ENCODE measurements around the gene MGA. TPM values are rescaled to one million over a fixed set of nuclear protein-coding genes. Genes with fewer than 3 reads are reported as not detected.

The MGA gene
- total RNA-seq, 1 donor from 2014 or later = 43.1 TPM

DNA sequence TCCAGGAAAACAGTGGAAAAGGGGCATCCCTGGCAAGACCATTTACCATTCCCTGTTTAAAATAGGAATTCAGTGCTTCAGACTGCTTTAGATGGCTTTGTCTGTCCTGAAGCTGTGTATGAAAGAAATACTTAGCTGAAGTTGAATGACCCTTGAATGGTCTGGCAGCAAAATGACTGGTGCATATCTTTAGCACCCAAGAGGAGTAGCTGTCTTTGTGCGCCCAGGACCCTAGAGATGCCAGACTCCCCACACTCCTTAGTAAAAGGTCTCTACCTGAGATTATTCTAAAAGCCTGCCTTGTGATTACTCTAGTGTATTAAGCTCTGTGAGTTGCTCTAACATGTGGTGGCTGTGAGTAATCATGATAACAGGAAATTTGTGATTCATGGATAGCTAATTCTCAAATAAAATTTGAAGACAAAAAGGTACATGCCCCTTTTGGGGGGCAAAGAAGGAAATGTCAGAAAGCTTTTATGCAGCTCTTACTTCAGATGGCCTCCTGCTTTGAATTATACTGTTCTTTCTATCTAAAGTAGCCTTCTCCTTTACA is 117.3 kb downstream of the MGA start:
- Histone ChIP-seq H3K4me3 (ENCODE audit: low read depth, low read length) (no peak overlapping the region), H3K36me3 (ENCODE audit: control insufficient read depth, insufficient read depth, low read length) (no peaks in the 10 kb centered on the region), H3K27me3 (ENCODE audit: control insufficient read depth, insufficient read depth, low read length) (no peaks in the 10 kb centered on the region)
- TF ChIP-seq, protein P1, sequence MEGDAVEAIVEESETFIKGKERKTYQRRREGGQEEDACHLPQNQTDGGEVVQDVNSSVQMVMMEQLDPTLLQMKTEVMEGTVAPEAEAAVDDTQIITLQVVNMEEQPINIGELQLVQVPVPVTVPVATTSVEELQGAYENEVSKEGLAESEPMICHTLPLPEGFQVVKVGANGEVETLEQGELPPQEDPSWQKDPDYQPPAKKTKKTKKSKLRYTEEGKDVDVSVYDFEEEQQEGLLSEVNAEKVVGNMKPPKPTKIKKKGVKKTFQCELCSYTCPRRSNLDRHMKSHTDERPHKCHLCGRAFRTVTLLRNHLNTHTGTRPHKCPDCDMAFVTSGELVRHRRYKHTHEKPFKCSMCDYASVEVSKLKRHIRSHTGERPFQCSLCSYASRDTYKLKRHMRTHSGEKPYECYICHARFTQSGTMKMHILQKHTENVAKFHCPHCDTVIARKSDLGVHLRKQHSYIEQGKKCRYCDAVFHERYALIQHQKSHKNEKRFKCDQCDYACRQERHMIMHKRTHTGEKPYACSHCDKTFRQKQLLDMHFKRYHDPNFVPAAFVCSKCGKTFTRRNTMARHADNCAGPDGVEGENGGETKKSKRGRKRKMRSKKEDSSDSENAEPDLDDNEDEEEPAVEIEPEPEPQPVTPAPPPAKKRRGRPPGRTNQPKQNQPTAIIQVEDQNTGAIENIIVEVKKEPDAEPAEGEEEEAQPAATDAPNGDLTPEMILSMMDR (IDR thresholded peaks at IDR 0.05; ENCODE audit: insufficient read depth, low read length, poor library complexity, severe bottlenecking) = no peak
- no peak for DNase-seq (ENCODE audit: low read depth)

DNA sequence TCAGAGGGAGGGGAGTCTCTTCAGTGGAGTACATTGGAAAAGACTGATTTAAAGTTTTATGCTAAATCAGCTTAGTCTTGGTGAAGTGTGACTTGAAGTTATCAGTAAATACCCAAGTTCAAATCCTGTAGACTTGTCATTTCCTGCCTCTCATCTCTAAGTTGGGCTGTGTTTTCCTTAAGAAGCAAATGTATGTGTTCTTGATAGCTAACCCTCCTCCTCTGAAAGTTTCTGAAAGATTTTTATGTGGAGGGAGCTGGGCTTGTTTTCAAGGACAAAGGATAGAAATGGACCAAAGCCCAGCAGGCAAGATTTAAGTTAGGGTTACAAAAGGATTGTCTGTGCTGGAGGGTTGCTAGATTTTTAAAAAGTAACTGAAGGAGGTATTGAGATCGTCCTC is 118.3 kb downstream of the MGA start:
- Histone ChIP-seq H3K36me3 (ENCODE audit: control insufficient read depth, insufficient read depth, low read length) (no peaks in the 10 kb centered on the region), H3K27me3 (ENCODE audit: control insufficient read depth, insufficient read depth, low read length) (no peaks in the 10 kb centered on the region), H3K4me3 (ENCODE audit: low read depth, low read length) (no peak overlapping the region)
- no peak for DNase-seq (ENCODE audit: low read depth)
- TF ChIP-seq, protein P1 (IDR thresholded peaks at IDR 0.05; ENCODE audit: insufficient read depth, low read length, poor library complexity, severe bottlenecking) = no peak

DNA sequence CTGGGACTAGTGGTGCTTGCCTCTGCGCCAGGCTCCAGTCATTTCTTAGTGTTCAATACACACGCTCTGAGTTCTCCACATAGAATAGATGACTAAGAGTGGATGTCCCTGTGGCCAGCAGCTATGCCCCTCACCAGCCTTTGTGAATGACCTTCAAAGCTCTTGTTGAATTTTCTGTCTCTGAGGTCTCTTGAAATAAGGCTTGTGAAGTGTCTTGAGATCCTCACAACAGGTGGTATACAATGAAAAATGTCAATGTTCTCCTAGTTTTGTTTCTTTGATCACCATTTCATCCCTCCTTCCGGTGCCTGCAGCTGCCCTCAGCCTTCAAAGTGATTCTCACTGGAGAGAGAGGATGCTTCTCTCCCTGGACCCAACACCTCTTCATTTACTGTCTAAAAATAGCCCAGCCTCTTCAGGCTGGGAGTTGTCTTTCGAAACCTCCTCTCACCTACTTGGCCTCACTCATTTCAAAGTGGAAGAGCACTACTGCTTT is 119.5 kb downstream of the MGA start:
- TF ChIP-seq, protein P1 (IDR thresholded peaks at IDR 0.05; ENCODE audit: insufficient read depth, low read length, poor library complexity, severe bottlenecking) = no peak
- no peaks in the 10 kb centered on the region for H3K36me3 ChIP-seq (ENCODE audit: control insufficient read depth, insufficient read depth, low read length)
- no peak overlapping the region for H3K4me3 ChIP-seq (ENCODE audit: low read depth, low read length)
- no peaks in the 10 kb centered on the region for H3K27me3 ChIP-seq (ENCODE audit: control insufficient read depth, insufficient read depth, low read length)
- no peak for DNase-seq (ENCODE audit: low read depth)

DNA sequence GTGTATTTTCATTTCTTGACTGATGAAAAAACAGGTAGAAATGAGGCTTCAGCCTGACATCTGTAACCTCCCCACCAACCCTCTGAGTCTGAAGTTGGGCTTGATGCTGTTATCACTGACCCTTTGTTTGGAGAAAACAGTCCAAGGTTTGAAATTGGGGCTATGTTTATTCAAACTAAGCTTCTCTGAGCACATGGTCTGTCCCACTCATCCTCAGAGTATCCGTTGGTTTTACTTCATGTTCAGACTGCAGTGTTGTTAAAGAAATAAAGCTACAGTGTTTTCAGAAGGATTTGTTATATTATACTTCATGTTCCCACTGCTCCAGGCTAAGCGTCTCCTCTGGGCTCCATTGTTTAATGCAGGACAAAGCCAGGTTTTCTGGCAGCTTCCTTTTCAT is 120.1 kb downstream of the MGA start:
- no peak for DNase-seq (ENCODE audit: low read depth)
- TF ChIP-seq, protein P1 (IDR thresholded peaks at IDR 0.05; ENCODE audit: insufficient read depth, low read length, poor library complexity, severe bottlenecking) = no peak
- H3K27me3 ChIP-seq (ENCODE audit: control insufficient read depth, insufficient read depth, low read length) = no peaks in the 10 kb centered on the region
- H3K36me3 ChIP-seq (ENCODE audit: control insufficient read depth, insufficient read depth, low read length) = no peaks in the 10 kb centered on the region
- no peak overlapping the region for H3K4me3 ChIP-seq (ENCODE audit: low read depth, low read length)

DNA sequence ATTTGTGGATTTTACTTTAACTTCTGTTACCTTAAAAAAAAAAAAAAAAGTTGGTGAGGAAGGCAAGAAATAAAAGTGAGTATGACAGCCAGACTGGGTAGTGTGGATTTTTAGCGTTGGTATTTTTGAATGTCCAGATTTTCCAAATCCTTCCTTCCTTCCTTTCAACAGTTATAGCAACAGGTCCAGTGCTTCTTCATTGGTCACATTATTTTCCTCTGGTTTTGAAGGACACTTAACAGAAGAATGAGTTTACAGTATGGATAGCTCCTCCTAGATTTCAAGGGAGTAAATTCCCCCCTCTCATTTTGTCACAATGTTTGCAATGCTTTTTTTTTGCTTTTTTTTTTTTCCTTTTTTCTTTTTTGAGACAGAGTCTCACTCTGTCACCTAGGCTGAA is 120.5 kb downstream of the MGA start:
- DNase-seq (ENCODE audit: low read depth) = no peak
- Histone ChIP-seq H3K27me3 (ENCODE audit: control insufficient read depth, insufficient read depth, low read length) (no peaks in the 10 kb centered on the region), H3K4me3 (ENCODE audit: low read depth, low read length) (no peak overlapping the region), H3K36me3 (ENCODE audit: control insufficient read depth, insufficient read depth, low read length) (no peaks in the 10 kb centered on the region)
- TF ChIP-seq, protein P1 (IDR thresholded peaks at IDR 0.05; ENCODE audit: insufficient read depth, low read length, poor library complexity, severe bottlenecking) = no peak
